MM.1S (cell line): ENCODE data around the gene BRF1.

ENCODE experiments used
- DNase-seq: peaks from one replicate; pipeline ENCODE4 v3.0.0-alpha.2; 2015
- H2AFZ ChIP-seq: fragments of 300-600 bp; sonication (generic); 2 replicates; pipeline ENCODE4 v1.6.0; 2016; ENCODE audit warnings: antibody characterized with exemption, low read length
- H3F3A ChIP-seq: fragments of 300-600 bp; sonication (generic); 2 replicates; pipeline ENCODE4 v1.6.1; 2016; ENCODE audit warnings: mild to moderate bottlenecking, antibody characterized with exemption, low read length, moderate library complexity, mixed read lengths; ENCODE audit not compliant: insufficient read depth
- H3K27ac ChIP-seq: fragments of 300-600 bp; sonication (generic); 2 replicates; pipeline ENCODE4 v1.5.1; 2016; ENCODE audit warnings: mild to moderate bottlenecking, low read length
- H3K27me3 ChIP-seq: fragments of 300-600 bp; sonication (generic); replicated peaks from 2 replicates; pipeline ENCODE4 v1.6.0; 2016; ENCODE audit warnings: low read length; ENCODE audit not compliant: insufficient read depth
- H3K36me3 ChIP-seq: fragments of 300-600 bp; sonication (generic); replicated peaks from 2 replicates; pipeline ENCODE4 v1.6.1; 2016; ENCODE audit warnings: mild to moderate bottlenecking, low read length, mixed read lengths; ENCODE audit not compliant: insufficient read depth
- H3K4me1 ChIP-seq: fragments of 300-600 bp; sonication (generic); 2 replicates; pipeline ENCODE4 v1.6.1; 2016; ENCODE audit warnings: low read length, mixed read lengths
- H3K4me2 ChIP-seq: fragments of 300-600 bp; sonication (generic); 2 replicates; pipeline ENCODE4 v1.6.0; 2016; ENCODE audit warnings: low read depth, low read length
- H3K4me3 ChIP-seq: fragments of 300-600 bp; sonication (generic); 2 replicates; pipeline ENCODE4 v1.5.1; 2016; ENCODE audit warnings: low read length, mixed read lengths
- H3K79me2 ChIP-seq: fragments of 300-600 bp; sonication (generic); 2 replicates; pipeline ENCODE4 v1.6.1; 2016; ENCODE audit warnings: mixed run types, low read length, mixed read lengths
- H3K9ac ChIP-seq: fragments of 300-600 bp; sonication (generic); 2 replicates; pipeline ENCODE4 v1.6.1; 2016; ENCODE audit warnings: low read length, mixed read lengths
- H3K9me2 ChIP-seq: fragments of 300-600 bp; sonication (generic); replicated peaks from 2 replicates; pipeline ENCODE4 v1.6.1; 2016; ENCODE audit warnings: mild to moderate bottlenecking, low read length, mixed read lengths; ENCODE audit not compliant: insufficient read depth
- H3K9me3 ChIP-seq: fragments of 300-600 bp; sonication (generic); replicated peaks from 2 replicates; pipeline ENCODE4 v1.6.1; 2016; ENCODE audit warnings: mild to moderate bottlenecking, low read length, mixed read lengths; ENCODE audit not compliant: insufficient read depth
- H4K20me1 ChIP-seq: fragments of 300-600 bp; sonication (generic); 2 replicates; pipeline ENCODE4 v1.6.1; 2016; ENCODE audit warnings: mild to moderate bottlenecking, low read length, moderate library complexity, mixed read lengths; ENCODE audit not compliant: insufficient read depth
- CTCF ChIP-seq: fragments of 300-600 bp; sonication (generic); IDR thresholded peaks from 2 replicates; pipeline ENCODE4 v1.5.1; 2016; ENCODE audit warnings: antibody characterized with exemption, low read length, mixed read lengths
- EZH2 ChIP-seq: fragments of 300-600 bp; sonication (generic); optimal IDR thresholded peaks from 2 replicates; pipeline ENCODE3; 2017; ENCODE audit warnings: low read depth, mild to moderate bottlenecking, antibody characterized with exemption, low read length, mixed read lengths
- EZH2phosphoT487 ChIP-seq: fragments of 300-600 bp; sonication (generic); IDR thresholded peaks from 2 replicates; pipeline ENCODE4 v1.6.1; 2018; ENCODE audit warnings: antibody characterized with exemption, low read length

Gene BRF1

GRCh38 chr14:105187116-105187515 is 113.7 kb downstream of the BRF1 start:
- Histone ChIP-seq H3K4me1 (no peaks in the 10 kb centered on the region), H3K9ac (no peak overlapping the region), H3K79me2 (no peaks in the 10 kb centered on the region), H4K20me1 (no peaks in the 10 kb centered on the region), H3K36me3 (no peaks in the 10 kb centered on the region), H3K27me3 (peaks cover 39% of the 10 kb centered on the region), H3F3A (no peaks in the 10 kb centered on the region), H3K9me2 (no peaks in the 10 kb centered on the region), H3K27ac (no peak overlapping the region), H3K9me3 (no peaks in the 10 kb centered on the region), H3K4me3 (no peak overlapping the region), H2AFZ (no peak overlapping the region), H3K4me2 (no peak overlapping the region)
- no peak for DNase-seq
- no peak for TF ChIP-seq EZH2
- TF ChIP-seq CTCF: no peak
- no peak for TF ChIP-seq EZH2phosphoT487

- no peak overlapping the region for H2AFZ ChIP-seq
- DNase-seq: no peak
- H3K4me1 ChIP-seq: no peaks in the 10 kb centered on the region
- no peak overlapping the region for H3K9ac ChIP-seq
- H3K9me3 ChIP-seq: no peaks in the 10 kb centered on the region
- peaks cover 35% of the 10 kb centered on the region for H3K27me3 ChIP-seq
- TF ChIP-seq EZH2phosphoT487: no peak
- no peak for TF ChIP-seq EZH2
- no peak for TF ChIP-seq CTCF
- no peaks in the 10 kb centered on the region for H3K36me3 ChIP-seq
- no peaks in the 10 kb centered on the region for H3K9me2 ChIP-seq
- no peaks in the 10 kb centered on the region for H4K20me1 ChIP-seq
- no peak overlapping the region for H3K27ac ChIP-seq
- no peak overlapping the region for H3K4me2 ChIP-seq
- H3F3A ChIP-seq: no peaks in the 10 kb centered on the region
- no peaks in the 10 kb centered on the region for H3K79me2 ChIP-seq
- H3K4me3 ChIP-seq: no peak overlapping the region
Observed at GRCh38 chr14:105185973-105186372, 114.8 kb downstream of the BRF1 start.

GRCh38 chr14:105185001-105185400 is 115.8 kb downstream of the BRF1 start:
- Histone ChIP-seq H3K36me3 (no peaks in the 10 kb centered on the region), H3K9me3 (no peaks in the 10 kb centered on the region), H3F3A (no peaks in the 10 kb centered on the region), H3K4me1 (no peaks in the 10 kb centered on the region), H3K9ac (no peak overlapping the region), H3K27me3 (peaks cover 33% of the 10 kb centered on the region), H2AFZ (no peak overlapping the region), H4K20me1 (no peaks in the 10 kb centered on the region), H3K4me2 (no peak overlapping the region), H3K9me2 (no peaks in the 10 kb centered on the region), H3K4me3 (no peak overlapping the region), H3K27ac (no peak overlapping the region), H3K79me2 (no peaks in the 10 kb centered on the region)
- TF ChIP-seq EZH2 (no peak), EZH2phosphoT487 (no peak), CTCF (no peak)
- DNase-seq: no peak

- DNase-seq: no peak
Observed at GRCh38 chr14:105184461-105184860, 116.3 kb downstream of the BRF1 start.

More at GRCh38 chr14:105184461-105184860, 116.3 kb downstream of the BRF1 start:
- Histone ChIP-seq H3K4me3 (no peak overlapping the region), H3K9me3 (no peaks in the 10 kb centered on the region), H4K20me1 (no peaks in the 10 kb centered on the region), H3K36me3 (no peaks in the 10 kb centered on the region), H3K4me1 (no peaks in the 10 kb centered on the region), H3K9me2 (no peaks in the 10 kb centered on the region), H3K27me3 (peaks cover 28% of the 10 kb centered on the region), H3K9ac (no peak overlapping the region), H3K79me2 (no peaks in the 10 kb centered on the region), H3K27ac (no peak overlapping the region), H3F3A (no peaks in the 10 kb centered on the region), H3K4me2 (no peak overlapping the region), H2AFZ (no peak overlapping the region)
- TF ChIP-seq EZH2phosphoT487 (no peak), EZH2 (no peak), CTCF (no peak)
